IPS-18a (cell line): ENCODE results near the gene WDR62.

ENCODE experiments used
- H3K27ac ChIP-seq: one replicate; pipeline ENCODE4 v1.5.1; 2013; ENCODE audit warnings: low read length
- H3K27me3 ChIP-seq: one replicate; pipeline ENCODE4 v1.6.1; 2013; ENCODE audit warnings: mild to moderate bottlenecking, low read length; ENCODE audit not compliant: control insufficient read depth, insufficient read depth
- H3K36me3 ChIP-seq: one replicate; pipeline ENCODE4 v1.6.1; 2013; ENCODE audit warnings: low read depth, low read length; ENCODE audit not compliant: control insufficient read depth
- H3K4me1 ChIP-seq: one replicate; pipeline ENCODE4 v1.6.1; 2013; ENCODE audit warnings: low read depth, low read length; ENCODE audit not compliant: control insufficient read depth
- H3K4me3 ChIP-seq: one replicate; pipeline ENCODE4 v1.5.1; 2013; ENCODE audit warnings: low read length
- H3K9ac ChIP-seq: one replicate; pipeline ENCODE4 v1.6.1; 2013; ENCODE audit warnings: mild to moderate bottlenecking, low read length, moderate library complexity
- H3K9me3 ChIP-seq: one replicate; pipeline ENCODE4 v1.6.1; 2013; ENCODE audit warnings: low read depth, low read length; ENCODE audit not compliant: control insufficient read depth

WDR62 gene

GRCh38 chr19:36140304-36141038, 85.8 kb downstream of the WDR62 start:
- Histone ChIP-seq H3K4me3 (peak overlapping the region; percentile 100), H3K27ac (peak overlapping the region; percentile 86), H3K36me3 (peaks cover 18% of the 10 kb centered on the region), H3K9ac (peak overlapping the region; percentile 90), H3K4me1 (peaks cover 3% of the 10 kb centered on the region), H3K27me3 (no peaks in the 10 kb centered on the region), H3K9me3 (no peaks in the 10 kb centered on the region)

GRCh38 chr19:36141039-36141927, 86.6 kb downstream of the WDR62 start:
- Histone ChIP-seq H3K4me3 (peak overlapping the region; percentile 100), H3K9ac (no peak overlapping the region), H3K4me1 (peaks cover 3% of the 10 kb centered on the region), H3K27me3 (no peaks in the 10 kb centered on the region), H3K9me3 (no peaks in the 10 kb centered on the region), H3K27ac (no peak overlapping the region), H3K36me3 (peaks cover 26% of the 10 kb centered on the region)

GRCh38 chr19:36142046-36142445, 87.3 kb downstream of the WDR62 start:
- H3K9ac ChIP-seq, result no peak overlapping the region
- H3K4me3 ChIP-seq, result peak overlapping the region; percentile 69
- H3K27me3 ChIP-seq, result no peaks in the 10 kb centered on the region
- H3K36me3 ChIP-seq, result peaks cover 34% of the 10 kb centered on the region
- H3K9me3 ChIP-seq, result no peaks in the 10 kb centered on the region
- peaks cover 3% of the 10 kb centered on the region for H3K4me1 ChIP-seq
- no peak overlapping the region for H3K27ac ChIP-seq

GRCh38 chr19:36142496-36142895, 87.8 kb downstream of the WDR62 start:
- Histone ChIP-seq H3K4me3 (no peak overlapping the region), H3K36me3 (peaks cover 36% of the 10 kb centered on the region), H3K9me3 (no peaks in the 10 kb centered on the region), H3K9ac (no peak overlapping the region), H3K27me3 (no peaks in the 10 kb centered on the region), H3K4me1 (peaks cover 3% of the 10 kb centered on the region), H3K27ac (no peak overlapping the region)

GRCh38 chr19:36144624-36145023, 89.9 kb downstream of the WDR62 start:
- no peak overlapping the region for H3K27ac ChIP-seq
- no peaks in the 10 kb centered on the region for H3K27me3 ChIP-seq
- H3K4me3 ChIP-seq, result no peak overlapping the region
- H3K9ac ChIP-seq, result no peak overlapping the region
- no peaks in the 10 kb centered on the region for H3K9me3 ChIP-seq
- peaks cover 47% of the 10 kb centered on the region for H3K36me3 ChIP-seq
- H3K4me1 ChIP-seq, result peaks cover 3% of the 10 kb centered on the region

- no peak overlapping the region for H3K4me3 ChIP-seq
- H3K27ac ChIP-seq, result no peak overlapping the region
- H3K27me3 ChIP-seq, result no peaks in the 10 kb centered on the region
- H3K4me1 ChIP-seq, result no peaks in the 10 kb centered on the region
- H3K9ac ChIP-seq, result no peak overlapping the region
- no peaks in the 10 kb centered on the region for H3K9me3 ChIP-seq
- H3K36me3 ChIP-seq, result peaks cover 42% of the 10 kb centered on the region
These were observed 95.1 kb downstream of the WDR62 start for GRCh38 chr19:36149673-36150406.

- no peak overlapping the region for H3K9ac ChIP-seq
- no peaks in the 10 kb centered on the region for H3K27me3 ChIP-seq
- H3K27ac ChIP-seq, result no peak overlapping the region
- peaks cover 36% of the 10 kb centered on the region for H3K36me3 ChIP-seq
- no peak overlapping the region for H3K4me3 ChIP-seq
- H3K9me3 ChIP-seq, result no peaks in the 10 kb centered on the region
- H3K4me1 ChIP-seq, result no peaks in the 10 kb centered on the region
These were observed 95.9 kb downstream of the WDR62 start for GRCh38 chr19:36150586-36150985.

- H3K4me3 ChIP-seq, result no peak overlapping the region
These were observed 96.7 kb downstream of the WDR62 start for GRCh38 chr19:36151144-36152018.

GRCh38 chr19:36152019-36152351, 97.3 kb downstream of the WDR62 start:
- no peak overlapping the region for H3K27ac ChIP-seq
- peaks cover 22% of the 10 kb centered on the region for H3K36me3 ChIP-seq
- no peak overlapping the region for H3K4me3 ChIP-seq
- no peaks in the 10 kb centered on the region for H3K9me3 ChIP-seq
- no peaks in the 10 kb centered on the region for H3K27me3 ChIP-seq
- no peak overlapping the region for H3K9ac ChIP-seq
- H3K4me1 ChIP-seq, result no peaks in the 10 kb centered on the region

More at GRCh38 chr19:36151144-36152018, 96.7 kb downstream of the WDR62 start:
- Histone ChIP-seq H3K9ac (no peak overlapping the region), H3K27ac (no peak overlapping the region), H3K9me3 (no peaks in the 10 kb centered on the region), H3K27me3 (no peaks in the 10 kb centered on the region), H3K36me3 (peaks cover 28% of the 10 kb centered on the region), H3K4me1 (no peaks in the 10 kb centered on the region)

- Histone ChIP-seq H3K27me3 (no peaks in the 10 kb centered on the region), H3K36me3 (peaks cover 19% of the 10 kb centered on the region), H3K9me3 (no peaks in the 10 kb centered on the region), H3K4me1 (no peaks in the 10 kb centered on the region), H3K4me3 (no peak within 1 kb of the TSS), H3K27ac (no peak within 1 kb of the TSS), H3K9ac (no peak within 1 kb of the TSS)
These were observed 97.8 kb downstream of the WDR62 start, which contains the start of gene COX7A1 for GRCh38 chr19:36152352-36153091. Gene COX7A1, minus strand, starts transcription at chr19:36152447. Its CDS starts 40 bp downstream, at chr19:36152407.
